ENCODE results near the gene DDX1.

DNA sequence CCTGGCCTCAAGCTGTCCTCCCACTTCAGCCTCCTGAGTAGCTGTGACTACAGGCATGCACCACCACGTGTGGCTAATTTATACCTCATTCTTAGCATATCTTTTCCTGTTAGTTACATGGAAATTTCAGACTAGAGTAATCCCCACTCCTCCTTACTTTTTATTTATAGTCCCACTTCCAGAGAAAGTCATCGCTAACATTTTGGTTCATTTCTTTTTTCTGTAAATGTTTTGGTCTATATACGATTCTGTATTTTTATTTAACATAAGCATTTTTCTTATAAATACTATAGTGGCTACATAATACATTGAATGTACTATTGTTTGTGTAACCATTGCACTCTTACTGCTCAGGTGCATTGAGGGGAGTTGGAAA lies 42.3 kb downstream of the DDX1 start:
- TF ChIP-seq EZH2 (IDR thresholded peaks at IDR 0.05; ENCODE audit: low read length, unreplicated experiment) (no peak), EZH2phosphoT487 (IDR thresholded peaks at IDR 0.05; ENCODE audit: borderline replicate concordance, low read length) (no peak)
- TF ChIP-seq, protein P1, sequence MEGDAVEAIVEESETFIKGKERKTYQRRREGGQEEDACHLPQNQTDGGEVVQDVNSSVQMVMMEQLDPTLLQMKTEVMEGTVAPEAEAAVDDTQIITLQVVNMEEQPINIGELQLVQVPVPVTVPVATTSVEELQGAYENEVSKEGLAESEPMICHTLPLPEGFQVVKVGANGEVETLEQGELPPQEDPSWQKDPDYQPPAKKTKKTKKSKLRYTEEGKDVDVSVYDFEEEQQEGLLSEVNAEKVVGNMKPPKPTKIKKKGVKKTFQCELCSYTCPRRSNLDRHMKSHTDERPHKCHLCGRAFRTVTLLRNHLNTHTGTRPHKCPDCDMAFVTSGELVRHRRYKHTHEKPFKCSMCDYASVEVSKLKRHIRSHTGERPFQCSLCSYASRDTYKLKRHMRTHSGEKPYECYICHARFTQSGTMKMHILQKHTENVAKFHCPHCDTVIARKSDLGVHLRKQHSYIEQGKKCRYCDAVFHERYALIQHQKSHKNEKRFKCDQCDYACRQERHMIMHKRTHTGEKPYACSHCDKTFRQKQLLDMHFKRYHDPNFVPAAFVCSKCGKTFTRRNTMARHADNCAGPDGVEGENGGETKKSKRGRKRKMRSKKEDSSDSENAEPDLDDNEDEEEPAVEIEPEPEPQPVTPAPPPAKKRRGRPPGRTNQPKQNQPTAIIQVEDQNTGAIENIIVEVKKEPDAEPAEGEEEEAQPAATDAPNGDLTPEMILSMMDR (conservative IDR thresholded peaks at IDR 0.05; ENCODE audit: low read depth, low read length), result no peak
